AML-193 (cell line): ENCODE data around the gene DENND2A.
"Not testable (repeated sequence)": the region's sequence is repeated elsewhere in the genome, so short reads cannot be mapped to it uniquely, and the experiment has no call there.

Experiments
- DNase-seq, 2 experiments: peaks; one replicate each; lab custom pipeline; 2025; lab: John Stamatoyannopoulos, UW

DENND2A gene

GRCh38 chr7:140646931-140647647 lies 6.5 kb upstream of the DENND2A start:
- DNase-seq: peak; percentile 18 to 30

- DNase-seq: no peak
Observed at GRCh38 chr7:140645166-140645900, 4.7 kb upstream of the DENND2A start.

GRCh38 chr7:140644761-140645160 lies 4.1 kb upstream of the DENND2A start:
- not testable (repeated sequence) for DNase-seq

- no peak for DNase-seq
Observed at GRCh38 chr7:140643416-140643815, 2.8 kb upstream of the DENND2A start.

- no peak for DNase-seq
Observed at GRCh38 chr7:140641524-140642195, 1.0 kb upstream of the DENND2A start.

GRCh38 chr7:140640060-140640637 lies 464 bp downstream of the DENND2A start:
- no peak for DNase-seq

GRCh38 chr7:140639366-140640053 lies 1.1 kb downstream of the DENND2A start:
- DNase-seq: no peak

GRCh38 chr7:140638173-140638791 lies 2.3 kb downstream of the DENND2A start:
- DNase-seq: no peak

- no peak for DNase-seq
Observed at GRCh38 chr7:140637400-140637799, 3.2 kb downstream of the DENND2A start.

- no peak for DNase-seq
Observed at GRCh38 chr7:140635816-140636215, 4.8 kb downstream of the DENND2A start.

GRCh38 chr7:140635345-140635744 lies 5.3 kb downstream of the DENND2A start:
- no peak for DNase-seq

GRCh38 chr7:140631602-140632001 lies 9.0 kb downstream of the DENND2A start:
- DNase-seq: no peak

- DNase-seq: no peak
Observed at GRCh38 chr7:140631021-140631420, 9.6 kb downstream of the DENND2A start.

- no peak for DNase-seq
Observed at GRCh38 chr7:140625908-140626868, 14.4 kb downstream of the DENND2A start.

- DNase-seq: not testable (repeated sequence)
Observed at GRCh38 chr7:140625192-140625558, 15.4 kb downstream of the DENND2A start.

- no peak for DNase-seq
Observed at GRCh38 chr7:140624392-140625191, 16.0 kb downstream of the DENND2A start.

- no peak for DNase-seq
Observed at GRCh38 chr7:140623980-140624379, 16.6 kb downstream of the DENND2A start.

GRCh38 chr7:140621401-140622021 lies 19.1 kb downstream of the DENND2A start:
- no peak for DNase-seq

GRCh38 chr7:140619915-140620510 lies 20.6 kb downstream of the DENND2A start:
- DNase-seq: not testable (repeated sequence)
